NCI-H1105 (cell line): ENCODE measurements around the gene HOXB3.

Experiments used
- DNase-seq: peaks from one replicate; lab custom pipeline; 2025; lab: John Stamatoyannopoulos, UW

The HOXB3 gene

DNA sequence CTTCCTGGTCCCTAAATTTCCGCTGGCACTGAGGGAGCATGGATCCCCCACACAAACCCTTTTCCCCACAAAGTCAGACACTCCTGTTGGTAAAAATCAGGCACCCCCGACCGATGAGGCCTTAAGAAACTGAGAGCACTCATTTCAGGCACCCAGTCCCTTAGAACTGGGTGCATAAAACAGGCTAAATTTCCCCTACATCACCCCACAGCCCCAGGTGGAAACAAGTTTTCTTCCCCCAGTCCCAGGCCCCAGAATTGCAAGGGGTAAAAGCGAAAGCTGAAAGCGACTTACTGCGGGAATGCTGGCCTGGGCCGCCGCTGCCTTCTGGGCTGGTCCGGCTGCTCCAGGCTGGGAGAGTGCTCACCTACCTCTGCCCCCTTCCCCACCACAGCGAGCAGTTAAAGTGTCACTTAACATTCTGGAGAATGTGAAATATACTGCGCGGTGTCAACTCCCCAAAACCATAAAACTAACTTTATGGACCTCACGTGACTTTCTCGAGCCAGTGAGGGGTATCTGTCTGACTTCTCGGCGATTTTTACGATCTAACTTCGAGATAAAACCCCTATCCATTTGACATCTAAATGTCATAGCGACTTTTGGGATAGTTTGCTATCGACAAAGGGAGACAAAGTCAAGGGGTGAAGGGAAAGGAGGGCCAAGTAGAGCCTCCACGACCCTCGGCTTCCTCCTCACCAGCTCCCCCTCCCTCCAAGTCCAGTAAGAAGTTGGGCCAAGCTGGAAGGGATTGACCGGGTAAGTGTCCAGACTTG lies at the start of gene HOXB3:
HOXB3 (minus strand) TSS at position 411 of the 776 bp plus-strand sequence. CDS start 37,767 bp downstream, outside the sequence.
- DNase-seq: no peak

- DNase-seq: no peak
Observed at GRCh38 chr17:48639136-48639535, 49.1 kb upstream of the HOXB3 start.

GRCh38 chr17:48637323-48638260 lies 47.6 kb upstream of the HOXB3 start:
- DNase-seq: no peak

DNA sequence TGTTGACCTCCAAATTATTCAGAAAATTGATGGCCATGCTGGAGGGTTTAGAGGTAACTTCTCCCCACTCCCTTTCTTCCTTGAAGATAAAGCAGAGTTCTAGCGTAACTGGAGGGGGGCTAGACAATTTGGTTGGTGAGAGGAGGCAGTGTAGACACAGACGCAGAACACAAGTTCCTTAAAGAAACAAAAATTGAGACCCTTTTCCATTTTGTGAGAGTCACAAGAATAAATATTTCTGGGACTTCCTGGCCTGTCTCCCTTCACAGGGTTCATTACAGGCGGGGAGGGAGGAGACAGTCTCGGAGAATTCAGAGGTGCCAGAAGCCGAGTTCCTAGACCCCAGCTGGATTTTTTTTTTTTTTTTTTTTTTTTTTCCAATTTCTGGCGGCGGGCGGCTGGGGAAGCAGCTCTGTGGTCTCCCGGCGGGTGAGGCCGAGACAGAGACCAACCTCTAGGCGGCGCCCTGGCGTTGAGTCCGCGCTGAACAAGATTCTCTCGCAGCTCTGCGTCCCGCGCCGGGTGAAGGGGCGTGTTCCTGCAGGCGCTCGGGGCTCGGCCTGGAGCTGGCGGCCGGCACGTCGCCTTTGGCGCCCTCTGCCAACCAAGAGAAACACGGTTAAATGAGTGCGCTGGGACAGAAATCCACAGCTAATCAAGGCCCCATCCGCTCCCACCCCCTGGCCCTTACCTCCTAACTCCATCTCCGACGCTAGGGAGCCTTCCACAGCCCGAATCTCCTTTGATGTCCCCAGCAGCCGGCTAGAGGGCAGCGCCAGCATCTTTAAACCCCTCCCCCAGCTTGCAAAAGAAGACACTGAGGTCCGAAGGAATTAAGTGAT lies 46.4 kb upstream of the HOXB3 start:
- no peak for DNase-seq

- no peak for DNase-seq
Observed at GRCh38 chr17:48634493-48635208, 44.6 kb upstream of the HOXB3 start.

- no peak for DNase-seq
Observed at GRCh38 chr17:48633266-48633677, 43.2 kb upstream of the HOXB3 start.

DNA sequence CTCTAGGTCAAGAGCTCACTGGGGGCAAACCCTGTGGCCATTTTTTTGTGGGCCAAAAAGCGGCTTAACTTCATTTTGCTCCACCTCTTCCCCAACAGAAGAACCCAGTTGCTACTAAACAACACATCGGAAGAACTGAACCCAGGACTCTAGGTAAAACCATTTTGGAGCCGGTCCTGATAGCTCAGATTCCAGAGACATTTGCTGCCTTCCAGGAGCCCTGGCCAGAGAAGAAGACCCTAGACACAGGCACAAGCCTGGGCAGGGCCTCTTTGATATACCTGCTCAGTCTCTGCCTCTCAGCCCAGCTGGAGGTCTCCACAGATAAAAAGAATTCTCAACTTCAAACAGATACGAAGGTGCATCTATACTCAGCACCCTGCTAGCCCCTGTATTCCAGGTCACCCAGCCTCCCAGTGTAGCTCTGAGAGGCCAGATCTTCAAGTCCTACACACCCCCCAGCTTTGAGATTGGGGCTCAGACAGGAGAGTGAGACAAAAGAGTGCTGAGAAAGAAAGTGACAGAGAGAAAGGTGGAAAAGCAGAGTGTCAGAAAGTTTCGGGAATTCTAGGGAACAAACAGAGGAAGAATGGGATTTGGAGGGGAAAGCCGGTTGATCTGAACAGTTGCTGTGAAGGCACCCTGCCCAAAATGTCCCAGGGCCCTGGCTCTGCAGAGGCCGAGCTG lies 42.7 kb upstream of the HOXB3 start:
- no peak for DNase-seq

- no peak for DNase-seq
Observed at GRCh38 chr17:48631693-48632578, 41.9 kb upstream of the HOXB3 start.

- DNase-seq: no peak
Observed at GRCh38 chr17:48630925-48631692, 41.1 kb upstream of the HOXB3 start.

DNA sequence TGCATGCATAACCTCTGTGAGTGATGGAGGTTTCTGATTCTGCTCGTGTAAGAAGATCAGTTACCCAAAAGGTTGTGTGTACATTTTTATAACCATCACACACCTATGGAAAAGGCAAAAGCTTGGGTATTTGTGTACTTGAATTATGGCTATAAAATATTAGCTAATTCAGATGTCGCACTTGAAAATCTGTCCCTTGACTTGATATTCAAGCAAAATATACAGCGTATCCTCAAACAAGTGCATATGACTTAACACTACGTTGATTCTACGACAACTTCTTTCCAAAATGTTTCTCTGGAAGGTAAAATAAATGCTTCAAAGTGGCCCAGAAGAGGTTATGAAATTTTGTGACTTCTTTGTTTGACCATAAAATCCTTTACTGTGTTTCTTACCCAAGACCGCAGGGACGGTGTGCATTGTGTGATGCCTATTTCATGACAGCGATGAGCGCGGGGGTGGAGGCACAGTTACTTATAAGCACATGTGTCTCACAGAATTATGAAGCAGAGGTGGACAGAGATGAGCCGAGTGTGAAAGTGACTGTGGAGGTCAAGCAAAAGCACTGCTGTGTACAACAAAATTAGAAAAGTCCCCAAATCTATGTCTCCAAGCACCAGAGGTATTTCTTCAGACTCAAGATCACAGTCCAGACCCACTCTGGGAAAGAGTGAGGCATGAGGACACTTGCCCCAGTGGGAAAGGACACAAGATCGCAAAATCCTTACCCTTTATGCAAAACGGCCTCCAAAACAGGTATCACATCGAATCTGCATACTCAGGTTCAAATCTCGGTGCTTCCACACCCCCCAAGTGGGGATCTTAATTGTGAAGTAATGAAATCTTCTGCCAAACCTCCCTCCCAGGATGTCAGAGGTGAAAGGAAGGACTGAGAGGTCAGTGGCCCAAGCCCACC lies 40.2 kb upstream of the HOXB3 start:
- DNase-seq: no peak

DNA sequence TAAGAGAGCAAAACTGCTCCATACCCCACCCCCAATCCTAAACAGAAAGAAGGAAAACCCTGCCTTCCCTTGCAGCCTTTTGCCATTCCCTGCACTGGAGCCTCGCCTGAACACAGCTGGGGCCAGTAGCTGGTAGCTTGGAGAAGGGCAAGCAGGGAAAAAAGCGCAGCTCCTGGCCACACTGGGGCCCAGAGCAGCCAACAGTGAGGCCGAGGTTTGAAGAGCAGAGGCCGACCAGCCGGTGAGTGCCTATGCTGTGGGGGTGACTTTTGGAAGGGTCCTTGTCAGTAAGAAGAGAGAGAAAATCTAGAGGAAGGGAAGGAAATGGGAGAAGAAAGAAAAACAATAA lies 39.3 kb upstream of the HOXB3 start:
- DNase-seq: no peak

DNA sequence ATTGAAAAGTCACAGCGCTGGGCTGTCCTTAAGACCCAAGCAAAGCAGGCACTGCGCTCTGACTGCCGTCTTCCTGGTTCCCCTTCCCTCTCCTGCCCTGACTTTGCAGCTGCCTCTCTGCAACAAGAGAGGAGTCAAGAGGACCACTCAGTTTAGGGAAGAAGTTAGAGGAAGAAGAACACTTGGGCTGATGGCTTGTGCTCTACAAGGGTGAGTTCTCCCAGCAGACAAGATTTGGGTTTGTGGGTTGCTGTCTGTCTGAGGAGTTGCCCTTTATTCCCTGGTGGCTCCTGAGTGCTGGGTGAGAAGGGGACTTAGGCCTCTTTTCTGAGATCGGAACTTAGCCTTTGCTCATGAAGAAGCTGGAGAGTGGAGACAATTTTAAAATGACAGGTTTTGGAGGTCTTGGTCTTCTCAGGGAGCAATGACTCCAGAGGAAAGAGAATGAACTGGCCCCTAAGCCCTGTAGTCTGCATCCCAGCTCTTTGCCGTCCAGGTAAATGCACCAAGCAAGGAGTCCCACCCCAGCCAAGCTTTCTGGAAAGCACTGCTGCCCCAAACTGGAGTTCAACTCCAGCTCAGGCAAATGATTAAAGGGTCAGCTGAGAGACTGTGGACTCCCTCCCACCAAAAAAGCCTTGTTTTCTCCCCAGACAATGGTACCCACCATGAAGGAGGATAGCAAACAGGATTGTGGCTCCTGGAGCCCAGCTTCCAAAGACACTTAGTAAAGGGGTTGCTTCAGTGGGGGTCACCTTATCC lies 38.8 kb upstream of the HOXB3 start:
- no peak for DNase-seq

- DNase-seq: no peak
Observed at GRCh38 chr17:48627623-48628521, 37.8 kb upstream of the HOXB3 start.

- DNase-seq: no peak
Observed at GRCh38 chr17:48627118-48627597, 37.1 kb upstream of the HOXB3 start.

- DNase-seq: peak; percentile 13
Observed at GRCh38 chr17:48626245-48627117, 36.4 kb upstream of the HOXB3 start, which contains the start of gene HOXB9. HOXB9 (minus strand) TSS chr17:48626358; CDS start chr17:48626269, 89 bp downstream.
